H9 (cell line): Measurements from ENCODE around the gene PXDN. TPM values are rescaled to one million over a fixed set of nuclear protein-coding genes. Genes with fewer than 3 reads are reported as not detected.

Experiments used
- DNase-seq: peaks from one replicate; pipeline ENCODE4 v3.0.0-alpha.2; 2017
- H2AFZ ChIP-seq: one replicate; pipeline ENCODE4 v1.6.1; 2013; ENCODE audit warnings: mild to moderate bottlenecking, low read length, control low read depth, moderate library complexity
- H2AK5ac ChIP-seq: 2 replicates; pipeline ENCODE4 v1.6.1; 2013; ENCODE audit warnings: low read length, control low read depth, mixed read lengths; ENCODE audit not compliant: insufficient read length
- H2BK120ac ChIP-seq: one replicate; pipeline ENCODE4 v1.6.1; 2013; ENCODE audit warnings: low read depth, mild to moderate bottlenecking, low read length, control low read depth, inconsistent platforms; ENCODE audit not compliant: poor library complexity, severe bottlenecking
- H2BK12ac ChIP-seq: 2 replicates; pipeline ENCODE4 v1.6.1; 2013; ENCODE audit warnings: low read length, control low read depth, mixed read lengths, low read depth; ENCODE audit not compliant: insufficient read length
- H2BK15ac ChIP-seq: 2 replicates; pipeline ENCODE4 v1.6.1; 2013; ENCODE audit warnings: low read depth, low read length, control low read depth
- H2BK20ac ChIP-seq: one replicate; pipeline ENCODE4 v1.6.1; 2013; ENCODE audit warnings: low read depth, mild to moderate bottlenecking, low read length, control low read depth, inconsistent platforms; ENCODE audit not compliant: poor library complexity, severe bottlenecking
- H2BK5ac ChIP-seq: 2 replicates; pipeline ENCODE4 v1.6.1; 2013; ENCODE audit warnings: low read length, control low read depth, mixed read lengths; ENCODE audit not compliant: insufficient read length
- H3K14ac ChIP-seq: 2 replicates; pipeline ENCODE4 v1.6.1; 2013; ENCODE audit warnings: low read length, control low read depth; ENCODE audit not compliant: insufficient read depth
- H3K18ac ChIP-seq: 2 replicates; pipeline ENCODE4 v1.6.1; 2013; ENCODE audit warnings: low read depth, mild to moderate bottlenecking, mixed read lengths, low read length, control low read depth; ENCODE audit not compliant: insufficient read length
- H3K23ac ChIP-seq: 2 replicates; pipeline ENCODE4 v1.6.1; 2013; ENCODE audit warnings: low read length, control low read depth, mixed read lengths, low read depth; ENCODE audit not compliant: insufficient read length
- H3K23me2 ChIP-seq: 2 replicates; pipeline ENCODE4 v1.6.1; 2013; ENCODE audit warnings: low read depth, mild to moderate bottlenecking, mixed read lengths, low read length, control low read depth; ENCODE audit not compliant: insufficient read length, poor library complexity, severe bottlenecking
- H3K27ac ChIP-seq: 2 replicates; pipeline ENCODE4 v1.5.1; 2013; ENCODE audit warnings: low read length, control low read depth, mixed read lengths, low read depth; ENCODE audit not compliant: insufficient read length
- H3K27me3 ChIP-seq: 2 replicates; pipeline ENCODE4 v1.6.1; 2013; ENCODE audit warnings: low read length, control low read depth, inconsistent platforms; ENCODE audit not compliant: insufficient read depth
- H3K4ac ChIP-seq: 2 replicates; pipeline ENCODE4 v1.6.1; 2013; ENCODE audit warnings: low read depth, mild to moderate bottlenecking, control low read depth, inconsistent platforms, low read length, moderate library complexity
- H3K4me1 ChIP-seq: 2 replicates; pipeline ENCODE4 v1.6.1; 2013; ENCODE audit warnings: low read length, control low read depth, inconsistent platforms; ENCODE audit not compliant: insufficient read depth
- H3K4me2 ChIP-seq: 2 replicates; pipeline ENCODE4 v1.6.1; 2013; ENCODE audit warnings: low read length, control low read depth, mixed read lengths; ENCODE audit not compliant: insufficient read length, insufficient read depth
- H3K56ac ChIP-seq: 2 replicates; pipeline ENCODE4 v1.6.1; 2013; ENCODE audit warnings: low read depth, mild to moderate bottlenecking, mixed read lengths, low read length, control low read depth; ENCODE audit not compliant: insufficient read length
- H3K79me1 ChIP-seq: 2 replicates; pipeline ENCODE4 v1.6.1; 2013; ENCODE audit warnings: low read depth, mild to moderate bottlenecking, moderate library complexity, low read length, control low read depth, inconsistent platforms; ENCODE audit not compliant: insufficient read depth, poor library complexity, severe bottlenecking
- H3K79me2 ChIP-seq: 2 replicates; pipeline ENCODE4 v1.6.1; 2013; ENCODE audit warnings: low read length, control low read depth, inconsistent platforms; ENCODE audit not compliant: insufficient read depth
- H3K9ac ChIP-seq: 2 replicates; pipeline ENCODE4 v1.6.1; 2013; ENCODE audit warnings: low read length, control low read depth, mixed read lengths; ENCODE audit not compliant: insufficient read length; ENCODE audit errors: extremely low read depth
- H3K9me3 ChIP-seq: one replicate; pipeline ENCODE4 v1.6.1; 2013; ENCODE audit warnings: low read depth, low read length, inconsistent platforms; ENCODE audit not compliant: control insufficient read depth
- H3T11ph ChIP-seq: one replicate; pipeline ENCODE4 v1.6.1; 2013; ENCODE audit warnings: mild to moderate bottlenecking, low read length, control low read depth, inconsistent platforms
- H4K20me1 ChIP-seq: one replicate; pipeline ENCODE4 v1.6.1; 2013; ENCODE audit not compliant: control insufficient read depth, insufficient read length, insufficient read depth
- H4K5ac ChIP-seq: 2 replicates; pipeline ENCODE4 v1.6.1; 2013; ENCODE audit warnings: low read depth, mild to moderate bottlenecking, mixed read lengths, low read length, control low read depth; ENCODE audit not compliant: insufficient read length
- H4K8ac ChIP-seq: replicated peaks from 2 replicates; pipeline ENCODE4 v1.6.1; 2013; ENCODE audit warnings: low read length, control low read depth, mixed read lengths, low read depth; ENCODE audit not compliant: insufficient read length
- H4K91ac ChIP-seq: 2 replicates; pipeline ENCODE4 v1.6.1; 2013; ENCODE audit warnings: low read depth, mild to moderate bottlenecking, moderate library complexity, mixed read lengths, low read length, control low read depth; ENCODE audit not compliant: insufficient read length
- H3K27ac Mint-ChIP-seq, 3 experiments: 2 replicates in 2 of 3; 3 replicates in 1 of 3; pipeline ENCODE4 v1.8.0; 2020 to 2021; ENCODE audit warnings: mixed read lengths in 3 of 3, mild to moderate bottlenecking in 1 of 3, moderate library complexity in 1 of 3
- H3K27me3 Mint-ChIP-seq: 2 replicates; pipeline ENCODE4 v1.8.0; 2021; ENCODE audit warnings: low read depth, mild to moderate bottlenecking, moderate library complexity, mixed read lengths
- H3K36me3 Mint-ChIP-seq, 3 experiments: 2 replicates in 2 of 3; 3 replicates in 1 of 3; pipeline ENCODE4 v1.8.0; 2020 to 2021; ENCODE audit warnings: low read depth in 3 of 3, mixed read lengths in 3 of 3; ENCODE audit not compliant: insufficient read depth in 1 of 3
- H3K4me1 Mint-ChIP-seq, 2 experiments: 2 replicates each; pipeline ENCODE4 v1.8.0; 2020; ENCODE audit warnings: mixed read lengths in 2 of 2
- H3K4me3 Mint-ChIP-seq, 2 experiments: 2 replicates in 1 of 2; 3 replicates in 1 of 2; pipeline ENCODE4 v1.8.0; 2020 to 2021; ENCODE audit warnings: mild to moderate bottlenecking in 2 of 2, mixed read lengths in 2 of 2, moderate library complexity in 1 of 2
- H3K9me3 Mint-ChIP-seq, 2 experiments: 2 replicates in 1 of 2; 3 replicates in 1 of 2; pipeline ENCODE4 v1.8.0; 2020; ENCODE audit warnings: mild to moderate bottlenecking in 2 of 2, mixed read lengths in 2 of 2, moderate library complexity in 1 of 2
- WGBS: extraction: QIAGEN DNeasy Blood & Tissue Kit; methylation state at CpG from one replicate; pipeline ENCODE4 v1.1.7; 2013; ENCODE audit warnings: missing lambda C conversion rate, low lambda C conversion rate, mixed read lengths; ENCODE audit not compliant: insufficient read length; ENCODE audit errors: extremely low coverage; 5-methylcytosine and 5-hydroxymethylcytosine counted together
- total RNA-seq: library from RNA; stranded (reverse); gene quantifications from 2 replicates; pipeline ENCODE4 v1.2.1, GENCODE V29; 2021
- TF ChIP-seq, protein P1 (sequence below): fragments of 200-600 bp; sonication (generic); conservative IDR thresholded peaks from 3 replicates; pipeline ENCODE4 v1.8.0; 2021; ENCODE audit warnings: antibody characterized with exemption, mild to moderate bottlenecking

Gene PXDN
- total RNA-seq, 1 experiment from 2014 or later, result 146 TPM

DNA sequence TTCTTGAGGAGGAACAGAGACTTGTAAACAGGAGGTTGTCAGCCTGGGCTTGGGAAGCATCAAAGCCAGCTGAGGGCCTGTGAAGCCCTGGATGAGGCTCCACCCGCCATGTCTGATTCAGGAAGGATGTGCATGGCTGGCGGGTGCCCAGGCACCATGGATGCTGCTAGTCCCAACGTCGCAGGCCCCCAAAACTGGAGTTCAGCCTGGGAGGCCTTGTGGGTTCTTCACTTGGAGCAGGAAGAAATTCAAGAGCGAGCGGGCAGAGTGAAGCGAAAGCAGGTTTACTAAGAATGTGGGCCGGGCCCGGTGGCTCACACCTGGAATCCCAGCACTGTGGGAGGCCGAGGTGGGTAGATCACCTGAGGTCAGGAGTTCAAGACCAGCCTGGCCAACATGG, 12.1 kb upstream of the PXDN start:
- H3K36me3 Mint-ChIP-seq, result peaks cover 12 to 35% (median 18%) of the 10 kb centered on the region in 3 experiments
- Histone ChIP-seq H3K56ac (no peak overlapping the region), H3K9me3 (peaks cover 16% of the 10 kb centered on the region), H4K20me1 (no peaks in the 10 kb centered on the region), H3K4ac (no peak overlapping the region), H2BK12ac (no peak overlapping the region), H3K23me2 (no peaks in the 10 kb centered on the region), H3K14ac (no peak overlapping the region), H4K91ac (no peak overlapping the region), H4K5ac (no peak overlapping the region), H3K27ac (no peak overlapping the region), H3K27me3 (no peaks in the 10 kb centered on the region), H3K23ac (no peak overlapping the region), H2BK20ac (no peak overlapping the region), H2BK120ac (no peak overlapping the region), H4K8ac (no peak overlapping the region), H3K4me1 (no peaks in the 10 kb centered on the region), H3T11ph (no peak overlapping the region), H3K79me1 (no peaks in the 10 kb centered on the region), H2BK15ac (no peak overlapping the region), H3K79me2 (no peaks in the 10 kb centered on the region), H2AK5ac (no peak overlapping the region), H3K4me2 (no peak overlapping the region), H3K9ac (no peak overlapping the region), H3K18ac (no peak overlapping the region), H2AFZ (no peak overlapping the region), H2BK5ac (no peak overlapping the region)
- H3K4me1 Mint-ChIP-seq, result peaks cover 0 to 2% of the 10 kb centered on the region in 2 experiments; a peak in 1 of 4 replicates
- no CpG with 5 or more reads among the region's 10 CpGs for WGBS
- H3K9me3 Mint-ChIP-seq, result peaks cover 41 to 43% of the 10 kb centered on the region in 2 experiments
- H3K27me3 Mint-ChIP-seq, result peaks cover 25% of the 10 kb centered on the region
- H3K4me3 Mint-ChIP-seq, result no peak overlapping the region
- no peak for DNase-seq
- H3K27ac Mint-ChIP-seq, result no peak overlapping the region
- TF ChIP-seq, protein P1, sequence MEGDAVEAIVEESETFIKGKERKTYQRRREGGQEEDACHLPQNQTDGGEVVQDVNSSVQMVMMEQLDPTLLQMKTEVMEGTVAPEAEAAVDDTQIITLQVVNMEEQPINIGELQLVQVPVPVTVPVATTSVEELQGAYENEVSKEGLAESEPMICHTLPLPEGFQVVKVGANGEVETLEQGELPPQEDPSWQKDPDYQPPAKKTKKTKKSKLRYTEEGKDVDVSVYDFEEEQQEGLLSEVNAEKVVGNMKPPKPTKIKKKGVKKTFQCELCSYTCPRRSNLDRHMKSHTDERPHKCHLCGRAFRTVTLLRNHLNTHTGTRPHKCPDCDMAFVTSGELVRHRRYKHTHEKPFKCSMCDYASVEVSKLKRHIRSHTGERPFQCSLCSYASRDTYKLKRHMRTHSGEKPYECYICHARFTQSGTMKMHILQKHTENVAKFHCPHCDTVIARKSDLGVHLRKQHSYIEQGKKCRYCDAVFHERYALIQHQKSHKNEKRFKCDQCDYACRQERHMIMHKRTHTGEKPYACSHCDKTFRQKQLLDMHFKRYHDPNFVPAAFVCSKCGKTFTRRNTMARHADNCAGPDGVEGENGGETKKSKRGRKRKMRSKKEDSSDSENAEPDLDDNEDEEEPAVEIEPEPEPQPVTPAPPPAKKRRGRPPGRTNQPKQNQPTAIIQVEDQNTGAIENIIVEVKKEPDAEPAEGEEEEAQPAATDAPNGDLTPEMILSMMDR, result no peak
